GM12873 (cell line): ENCODE results near the gene VPS50.

Experiments used
- CTCF ChIP-seq: IDR thresholded peaks from 2 replicates; pipeline ENCODE4 v1.5.1; 2012; ENCODE audit warnings: low read depth, mild to moderate bottlenecking, moderate library complexity, low read length, control low read depth; ENCODE audit not compliant: insufficient read depth; ENCODE audit errors: missing control alignments

VPS50 gene

GRCh38 chr7:93378131-93378760, 146.1 kb downstream of the VPS50 start:
- TF ChIP-seq CTCF, result no peak

GRCh38 chr7:93382362-93382761, 150.2 kb downstream of the VPS50 start:
- TF ChIP-seq CTCF, result no peak

GRCh38 chr7:93390660-93391059, 158.5 kb downstream of the VPS50 start:
- TF ChIP-seq CTCF, result no peak

GRCh38 chr7:93392984-93393383, 160.8 kb downstream of the VPS50 start:
- TF ChIP-seq CTCF, result no peak

GRCh38 chr7:93399642-93400041, 167.5 kb downstream of the VPS50 start:
- no peak for TF ChIP-seq CTCF

GRCh38 chr7:93402944-93403343, 170.8 kb downstream of the VPS50 start:
- no peak for TF ChIP-seq CTCF

GRCh38 chr7:93407239-93407638, 175.1 kb downstream of the VPS50 start:
- TF ChIP-seq CTCF, result no peak
